DND-41 (cell line): Measurements from ENCODE around the gene NOS1AP.

ENCODE experiments used
- EZH2 ChIP-seq: IDR thresholded peaks from 3 replicates; pipeline ENCODE4 v1.6.1; 2012; ENCODE audit warnings: borderline replicate concordance, low read depth, mild to moderate bottlenecking, moderate library complexity, low read length, inconsistent platforms; ENCODE audit not compliant: severe bottlenecking
- TF ChIP-seq, protein P1 (sequence below): IDR thresholded peaks from 2 replicates; pipeline ENCODE4 v1.5.1; 2012; ENCODE audit warnings: borderline replicate concordance, low read length, moderate library complexity, mild to moderate bottlenecking; ENCODE audit not compliant: poor library complexity, severe bottlenecking; ENCODE audit errors: extremely low read depth

DNA sequence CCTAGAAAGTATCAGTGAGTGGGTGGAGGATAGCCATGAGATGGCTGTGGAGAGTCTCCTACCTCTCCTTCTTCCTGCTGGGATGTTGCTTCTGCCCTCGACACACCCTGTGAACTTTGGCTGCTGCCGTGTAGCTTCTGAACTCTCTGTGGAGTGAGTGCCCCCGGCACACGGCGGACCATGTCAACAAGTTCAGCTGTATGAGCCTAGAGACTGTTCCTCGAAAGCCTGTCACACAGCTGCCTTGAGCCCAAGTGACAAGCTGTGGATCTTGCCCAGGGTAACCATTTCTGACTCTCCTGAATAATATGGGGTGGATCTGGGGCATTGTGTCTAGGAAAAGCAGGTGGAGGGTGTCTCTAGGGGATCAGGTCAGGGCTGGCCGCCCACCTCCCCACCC lies 143.2 kb downstream of the NOS1AP start:
- TF ChIP-seq, protein P1, sequence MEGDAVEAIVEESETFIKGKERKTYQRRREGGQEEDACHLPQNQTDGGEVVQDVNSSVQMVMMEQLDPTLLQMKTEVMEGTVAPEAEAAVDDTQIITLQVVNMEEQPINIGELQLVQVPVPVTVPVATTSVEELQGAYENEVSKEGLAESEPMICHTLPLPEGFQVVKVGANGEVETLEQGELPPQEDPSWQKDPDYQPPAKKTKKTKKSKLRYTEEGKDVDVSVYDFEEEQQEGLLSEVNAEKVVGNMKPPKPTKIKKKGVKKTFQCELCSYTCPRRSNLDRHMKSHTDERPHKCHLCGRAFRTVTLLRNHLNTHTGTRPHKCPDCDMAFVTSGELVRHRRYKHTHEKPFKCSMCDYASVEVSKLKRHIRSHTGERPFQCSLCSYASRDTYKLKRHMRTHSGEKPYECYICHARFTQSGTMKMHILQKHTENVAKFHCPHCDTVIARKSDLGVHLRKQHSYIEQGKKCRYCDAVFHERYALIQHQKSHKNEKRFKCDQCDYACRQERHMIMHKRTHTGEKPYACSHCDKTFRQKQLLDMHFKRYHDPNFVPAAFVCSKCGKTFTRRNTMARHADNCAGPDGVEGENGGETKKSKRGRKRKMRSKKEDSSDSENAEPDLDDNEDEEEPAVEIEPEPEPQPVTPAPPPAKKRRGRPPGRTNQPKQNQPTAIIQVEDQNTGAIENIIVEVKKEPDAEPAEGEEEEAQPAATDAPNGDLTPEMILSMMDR: no peak
- no peak for TF ChIP-seq EZH2
